Adrenal gland (tissue), 5 donors: ENCODE measurements around the gene IGFL4.

Experiments
- CTCF ChIP-seq, 6 experiments: fragments of 450-650 bp in 4 of 6; fragments of 200-600 bp in 2 of 6; sonication (generic) in 1 of 6; IDR thresholded peaks; 1 replicate in 5 of 6; 2 replicates in 1 of 6; pipeline versions ENCODE4 v1.5.1 to v1.8.0; 2016 to 2021; ENCODE audit warnings: antibody characterized with exemption in 6 of 6, mild to moderate bottlenecking in 2 of 6, moderate library complexity in 1 of 6
- POLR2A ChIP-seq, 2 donors: fragments of 450-650 bp; IDR thresholded peaks; one replicate each; pipeline ENCODE4 v1.6.1; 2017; ENCODE audit warnings: antibody characterized with exemption in 2 of 2, mild to moderate bottlenecking in 2 of 2, moderate library complexity in 1 of 2
- donor health status: DM: no; HTN: no; CAD: no.

GRCh38 chr19:46040125-46040524 is 677 bp downstream of the IGFL4 start:
- TF ChIP-seq CTCF (IDR thresholded peaks at IDR 0.05) (no peak), POLR2A (IDR thresholded peaks at IDR 0.05) (no peak)
